Measurements from ENCODE around the gene CSF3.

The CSF3 gene

DNA sequence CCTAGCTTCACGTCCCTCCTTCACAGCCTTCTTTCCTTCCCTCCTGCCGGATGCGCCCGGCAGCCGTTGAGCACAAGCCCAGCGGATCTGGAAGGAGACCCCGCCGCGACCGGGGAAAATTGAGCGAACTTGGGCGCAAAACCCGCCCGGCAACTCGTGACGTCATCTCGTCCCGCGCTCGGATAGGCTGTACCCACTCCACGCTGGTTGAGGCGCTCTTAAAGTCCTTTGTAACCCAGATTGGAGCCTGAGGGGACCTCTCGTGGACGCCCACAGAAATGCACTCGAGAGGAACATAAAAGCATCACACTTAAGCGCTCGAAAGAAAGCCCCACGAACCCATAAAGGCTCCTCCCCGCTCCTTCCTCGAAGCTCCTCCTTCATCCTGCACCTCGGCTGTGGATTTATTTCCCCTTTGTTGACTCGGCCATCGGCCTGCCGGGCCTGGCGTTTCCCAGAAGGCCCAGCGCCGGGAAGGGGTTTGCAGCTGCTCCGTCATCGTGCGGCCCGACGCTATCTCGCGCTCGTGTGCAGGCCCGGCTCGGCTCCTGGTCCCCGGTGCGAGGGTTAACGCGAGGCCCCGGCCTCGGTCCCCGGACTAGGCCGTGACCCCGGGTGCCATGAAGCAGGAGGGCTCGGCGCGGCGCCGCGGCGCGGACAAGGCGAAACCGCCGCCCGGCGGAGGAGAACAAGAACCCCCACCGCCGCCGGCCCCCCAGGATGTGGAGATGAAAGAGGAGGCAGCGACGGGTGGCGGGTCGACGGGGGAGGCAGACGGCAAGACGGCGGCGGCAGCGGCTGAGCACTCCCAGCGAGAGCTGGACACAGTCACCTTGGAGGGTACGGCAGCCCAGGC, 34.7 kb upstream of the CSF3 start, which contains the start of gene PSMD3:
PSMD3 (plus strand) TSS at position 457 of the 856 bp plus-strand sequence; CDS start at position 621, 164 bp downstream.
- DNase-seq (ENCODE audit: low read depth): peak; percentile 100
- TF ChIP-seq, protein P1, sequence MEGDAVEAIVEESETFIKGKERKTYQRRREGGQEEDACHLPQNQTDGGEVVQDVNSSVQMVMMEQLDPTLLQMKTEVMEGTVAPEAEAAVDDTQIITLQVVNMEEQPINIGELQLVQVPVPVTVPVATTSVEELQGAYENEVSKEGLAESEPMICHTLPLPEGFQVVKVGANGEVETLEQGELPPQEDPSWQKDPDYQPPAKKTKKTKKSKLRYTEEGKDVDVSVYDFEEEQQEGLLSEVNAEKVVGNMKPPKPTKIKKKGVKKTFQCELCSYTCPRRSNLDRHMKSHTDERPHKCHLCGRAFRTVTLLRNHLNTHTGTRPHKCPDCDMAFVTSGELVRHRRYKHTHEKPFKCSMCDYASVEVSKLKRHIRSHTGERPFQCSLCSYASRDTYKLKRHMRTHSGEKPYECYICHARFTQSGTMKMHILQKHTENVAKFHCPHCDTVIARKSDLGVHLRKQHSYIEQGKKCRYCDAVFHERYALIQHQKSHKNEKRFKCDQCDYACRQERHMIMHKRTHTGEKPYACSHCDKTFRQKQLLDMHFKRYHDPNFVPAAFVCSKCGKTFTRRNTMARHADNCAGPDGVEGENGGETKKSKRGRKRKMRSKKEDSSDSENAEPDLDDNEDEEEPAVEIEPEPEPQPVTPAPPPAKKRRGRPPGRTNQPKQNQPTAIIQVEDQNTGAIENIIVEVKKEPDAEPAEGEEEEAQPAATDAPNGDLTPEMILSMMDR (conservative IDR thresholded peaks at IDR 0.05; ENCODE audit: low read depth, low read length): peak; percentile 87
- peak within 1 kb of the TSS; percentile 99 for H3K4me3 ChIP-seq (ENCODE audit: low read depth, low read length)

GRCh38 chr17:39981207-39981741, 34.0 kb upstream of the CSF3 start:
- TF ChIP-seq, protein P1 (conservative IDR thresholded peaks at IDR 0.05; ENCODE audit: low read depth, low read length): no peak
- DNase-seq (ENCODE audit: low read depth): peak; percentile 13
- peak overlapping the region; percentile 99 for H3K4me3 ChIP-seq (ENCODE audit: low read depth, low read length)

- H3K4me3 ChIP-seq (ENCODE audit: low read depth, low read length): peak overlapping the region; percentile 99
- peak; percentile 6 for DNase-seq (ENCODE audit: low read depth)
- TF ChIP-seq, protein P1 (conservative IDR thresholded peaks at IDR 0.05; ENCODE audit: low read depth, low read length): no peak
Measured at GRCh38 chr17:39981766-39982375, 33.4 kb upstream of the CSF3 start.

DNA sequence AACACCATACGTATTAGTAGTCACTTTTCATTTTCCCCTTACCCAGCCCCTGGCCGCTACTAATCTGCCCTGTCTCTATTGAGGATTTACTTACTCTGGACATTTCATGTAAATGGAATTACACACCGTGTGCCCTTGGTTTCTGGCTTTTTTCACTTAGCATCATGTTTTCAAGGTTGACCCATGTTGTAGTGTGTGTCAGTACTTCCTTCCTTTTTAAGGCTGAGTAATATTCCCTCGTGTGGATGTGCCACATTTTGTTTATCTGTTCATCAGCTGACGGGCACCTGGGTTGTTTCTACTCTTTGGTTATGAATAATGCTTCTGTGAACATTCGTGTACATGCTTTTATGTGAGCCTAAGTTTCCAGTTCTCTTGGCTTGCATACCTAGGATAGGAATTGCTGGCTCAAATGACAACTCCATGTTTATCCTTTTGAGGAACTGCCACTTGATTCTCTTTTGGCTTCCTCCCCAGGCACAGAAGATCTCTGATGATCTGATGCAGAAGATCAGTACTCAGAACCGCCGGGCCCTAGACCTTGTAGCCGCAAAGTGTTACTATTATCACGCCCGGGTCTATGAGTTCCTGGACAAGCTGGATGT, 26.9 kb upstream of the CSF3 start:
- TF ChIP-seq, protein P1 (conservative IDR thresholded peaks at IDR 0.05; ENCODE audit: low read depth, low read length): no peak
- no peak for DNase-seq (ENCODE audit: low read depth)
- H3K4me3 ChIP-seq (ENCODE audit: low read depth, low read length): no peak overlapping the region

- DNase-seq (ENCODE audit: low read depth): no peak
- TF ChIP-seq, protein P1 (conservative IDR thresholded peaks at IDR 0.05; ENCODE audit: low read depth, low read length): no peak
Measured at GRCh38 chr17:39994448-39994847, 20.8 kb upstream of the CSF3 start.

DNA sequence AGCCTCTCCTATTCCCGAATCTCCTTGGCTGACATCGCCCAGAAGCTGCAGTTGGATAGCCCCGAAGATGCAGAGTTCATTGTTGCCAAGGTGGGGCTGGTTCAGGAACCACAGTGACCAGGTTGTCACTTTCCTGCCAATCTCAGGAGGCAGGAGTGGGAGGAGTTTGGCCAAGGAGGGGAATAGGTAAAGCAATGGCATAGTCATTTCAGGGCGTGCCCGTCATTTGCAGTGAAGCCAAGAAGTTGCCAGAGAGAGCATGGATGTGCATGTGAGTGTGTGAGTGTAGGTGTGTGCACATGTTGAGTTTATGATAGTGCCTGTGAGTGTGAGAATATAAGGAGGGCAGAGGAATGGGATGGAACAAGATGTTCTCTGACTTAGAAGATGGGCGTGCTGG, 19.8 kb upstream of the CSF3 start:
- DNase-seq (ENCODE audit: low read depth): no peak
- TF ChIP-seq, protein P1 (conservative IDR thresholded peaks at IDR 0.05; ENCODE audit: low read depth, low read length): no peak
- H3K4me3 ChIP-seq (ENCODE audit: low read depth, low read length): no peak overlapping the region

More at GRCh38 chr17:39994448-39994847, 20.8 kb upstream of the CSF3 start:
- H3K4me3 ChIP-seq (ENCODE audit: low read depth, low read length): no peak overlapping the region
